SK-N-SH (cell line): ENCODE results near the gene ZFX. TPM values are rescaled to one million over a fixed set of nuclear protein-coding genes. Genes with fewer than 3 reads are reported as not detected.

ENCODE experiments used
- CTCF ChIA-PET: fragments of 300-600, 350-600 bp; formaldehyde crosslinking; extraction: SDS; loops from one replicate; lab custom pipeline; 2021; lab: Yijun Ruan, JAX
- POLR2A ChIA-PET: fragments of 350-600 bp; sonication (Branson Sonifier 250); formaldehyde crosslinking; extraction: SDS; loops from one replicate; lab custom pipeline; 2020; ENCODE audit warnings: antibody characterized with exemption, inconsistent platforms; lab: Yijun Ruan, JAX
- DNase-seq: peaks from one replicate; pipeline ENCODE4 v3.0.0; 2012
- H2AFZ ChIP-seq: fragments of 200-600 bp; sonication (generic); 2 replicates; pipeline ENCODE4 v1.8.1; 2016; ENCODE audit warnings: antibody characterized with exemption, mild to moderate bottlenecking, low read depth
- H3F3A ChIP-seq: fragments of 200-600 bp; sonication (generic); replicated peaks from 2 replicates; pipeline ENCODE3; 2016; ENCODE audit warnings: antibody characterized with exemption, mild to moderate bottlenecking; ENCODE audit not compliant: insufficient read depth
- H3K27ac ChIP-seq, 2 experiments: fragments of 200-500 bp in 1 of 2; fragments of 200-600 bp in 1 of 2; sonication (Bioruptor generic) in 1 of 2; sonication (generic), shearing (Covaris generic) in 1 of 2; 2 replicates each; pipeline versions ENCODE4 v1.5.1 to v1.6.1; 2014 to 2016; ENCODE audit warnings: low read depth in 2 of 2, inconsistent platforms in 1 of 2, low read length in 1 of 2, mild to moderate bottlenecking in 1 of 2, mixed read lengths in 1 of 2
- H3K27me3 ChIP-seq: fragments of 200-600 bp; sonication (generic), shearing (Covaris generic); 2 replicates; pipeline ENCODE4 v1.6.1; 2016; ENCODE audit warnings: mixed run types; ENCODE audit not compliant: insufficient read depth
- H3K36me3 ChIP-seq, 2 experiments: fragments of 200-500 bp in 1 of 2; fragments of 200-600 bp in 1 of 2; sonication (Bioruptor generic) in 1 of 2; sonication (generic) in 1 of 2; replicated peaks in 1 of 2; 2 replicates each; pipeline versions ENCODE3 to v1.5.1; 2014 to 2016; ENCODE audit warnings: low read length in 1 of 2, mild to moderate bottlenecking in 1 of 2; ENCODE audit not compliant: insufficient read depth in 2 of 2, control insufficient read depth in 1 of 2
- H3K4me1 ChIP-seq, 2 experiments: fragments of 200-500 bp in 1 of 2; fragments of 200-600 bp in 1 of 2; sonication (Bioruptor generic) in 1 of 2; sonication (generic), shearing (Covaris generic) in 1 of 2; 2 replicates each; pipeline versions ENCODE4 v1.5.1 to v1.6.1; 2014 to 2016; ENCODE audit warnings: low read depth in 1 of 2, low read length in 1 of 2, mixed run types in 1 of 2; ENCODE audit not compliant: insufficient read depth in 2 of 2, control insufficient read depth in 1 of 2
- H3K4me2 ChIP-seq: fragments of 200-600 bp; sonication (generic), shearing (Covaris generic); 2 replicates; pipeline ENCODE4 v1.6.1; 2017; ENCODE audit warnings: mixed run types
- H3K4me3 ChIP-seq, 2 experiments: fragments of 200-500 bp in 1 of 2; fragments of 200-600 bp in 1 of 2; sonication (Bioruptor generic) in 1 of 2; sonication (generic), shearing (Covaris generic) in 1 of 2; 2 replicates each; pipeline versions ENCODE4 v1.5.1 to v1.8.1; 2014 to 2016; ENCODE audit warnings: low read depth in 2 of 2, inconsistent platforms in 1 of 2, low read length in 1 of 2, mild to moderate bottlenecking in 1 of 2, mixed read lengths in 1 of 2, moderate library complexity in 1 of 2
- H3K79me2 ChIP-seq: fragments of 200-600 bp; sonication (generic); 2 replicates; pipeline ENCODE4 v1.8.1; 2017; ENCODE audit warnings: mild to moderate bottlenecking; ENCODE audit not compliant: insufficient read depth
- H3K9ac ChIP-seq: fragments of 200-600 bp; sonication (generic); 2 replicates; pipeline ENCODE4 v1.6.1; 2017; ENCODE audit warnings: mixed run types
- H3K9me2 ChIP-seq: fragments of 200-600 bp; sonication (generic); 2 replicates; pipeline ENCODE4 v1.6.1; 2017; ENCODE audit warnings: mixed run types
- H3K9me3 ChIP-seq: fragments of 200-600 bp; sonication (generic); 2 replicates; pipeline ENCODE4 v1.6.1; 2017; ENCODE audit warnings: mixed run types, mild to moderate bottlenecking, moderate library complexity
- H4K20me1 ChIP-seq: fragments of 200-600 bp; sonication (generic); 2 replicates; pipeline ENCODE4 v1.6.1; 2017; ENCODE audit warnings: mild to moderate bottlenecking, mixed run types; ENCODE audit not compliant: insufficient read depth
- CTCF ChIP-seq: fragments of 200-600 bp; sonication (generic); IDR thresholded peaks from 2 replicates; pipeline ENCODE4 v1.6.1; 2017; ENCODE audit warnings: antibody characterized with exemption, mild to moderate bottlenecking, moderate library complexity
- FOSL2 ChIP-seq: IDR thresholded peaks from 2 replicates; pipeline ENCODE4 v1.4.0; 2012; ENCODE audit warnings: low read depth, mild to moderate bottlenecking, moderate library complexity, borderline replicate concordance
- FOXM1 ChIP-seq: IDR thresholded peaks from 2 replicates; pipeline ENCODE4 v1.4.0; 2012; ENCODE audit warnings: low read depth, mild to moderate bottlenecking
- GABPA ChIP-seq: IDR thresholded peaks from 2 replicates; pipeline ENCODE4 v1.4.0; 2012; ENCODE audit warnings: low read depth, mild to moderate bottlenecking
- GATA2 ChIP-seq: sonication (generic); formaldehyde crosslinking; IDR thresholded peaks from 2 replicates; pipeline ENCODE4 v1.5.0; 2020; ENCODE audit warnings: mild to moderate bottlenecking, missing genetic modification reagents
- MXI1 ChIP-seq: IDR thresholded peaks from 2 replicates; pipeline ENCODE4 v1.6.1; 2012; ENCODE audit warnings: mild to moderate bottlenecking, low read depth, low read length, improper control_type of control experiment
- NFIC ChIP-seq: IDR thresholded peaks from 2 replicates; pipeline ENCODE4 v1.4.0; 2012; ENCODE audit warnings: borderline replicate concordance
- NRF1 ChIP-seq: IDR thresholded peaks from 2 replicates; pipeline ENCODE4 v1.6.1; 2012; ENCODE audit warnings: low read depth, mild to moderate bottlenecking, low read length
- PBX3 ChIP-seq: IDR thresholded peaks from 2 replicates; pipeline ENCODE4; 2012
- POLR2AphosphoS5 ChIP-seq: IDR thresholded peaks from 2 replicates; pipeline ENCODE4 v1.6.1; 2012; ENCODE audit warnings: low read depth, low read length
- RCOR1 ChIP-seq: fragments of 150-350 bp; IDR thresholded peaks from 2 replicates; pipeline ENCODE4 v1.6.1; 2017; ENCODE audit warnings: antibody characterized with exemption, low read length
- REST ChIP-seq: IDR thresholded peaks from 2 replicates; pipeline ENCODE4 v1.6.1; 2012; ENCODE audit warnings: mild to moderate bottlenecking, low read depth, low read length, moderate library complexity
- RXRA ChIP-seq: IDR thresholded peaks from 2 replicates; pipeline ENCODE4 v1.4.0; 2012; ENCODE audit warnings: low read depth, mild to moderate bottlenecking, borderline replicate concordance
- SIN3A ChIP-seq: IDR thresholded peaks from 2 replicates; pipeline ENCODE4 v1.6.1; 2012; ENCODE audit warnings: low read depth, mild to moderate bottlenecking, low read length, moderate library complexity, borderline replicate concordance
- TAF1 ChIP-seq: IDR thresholded peaks from 2 replicates; pipeline ENCODE4 v1.6.1; 2012; ENCODE audit warnings: low read depth, mild to moderate bottlenecking, low read length, moderate library complexity, borderline replicate concordance
- TCF12 ChIP-seq: IDR thresholded peaks from 2 replicates; pipeline ENCODE4 v1.4.0; 2012
- TEAD4 ChIP-seq: IDR thresholded peaks from 2 replicates; pipeline ENCODE4 v1.4.0; 2012; ENCODE audit warnings: mild to moderate bottlenecking, borderline replicate concordance; ENCODE audit not compliant: insufficient read depth
- USF1 ChIP-seq: IDR thresholded peaks from 2 replicates; pipeline ENCODE4 v1.4.0; 2012; ENCODE audit warnings: low read depth, borderline replicate concordance
- YY1 ChIP-seq: IDR thresholded peaks from 2 replicates; pipeline ENCODE4 v1.4.0; 2012; ENCODE audit warnings: low read depth, mild to moderate bottlenecking
- polyA plus RNA-seq, 3 experiments: library from polyadenylated mRNA; depleted of rRNA; stranded (reverse); fragments of >200 nt; gene quantifications; 2 replicates each; pipeline ENCODE4 v1.2.3, GENCODE V29; 2012

ZFX gene
- polyA plus RNA-seq, 1 of the 3 experiments (the other 2 are of a cell fraction), result 9.0 TPM

GRCh38 chrX:24231641-24232179, 82.2 kb downstream of the ZFX start (continued):
- TF ChIP-seq CTCF (no peak), SIN3A (no peak), NFIC (no peak)

GRCh38 chrX:24232796-24233195, 83.3 kb downstream of the ZFX start:
- TF ChIP-seq TAF1, result no peak
- TF ChIP-seq YY1, result no peak
- no peak for TF ChIP-seq GATA2 (CRISPR knock-in tag)
- TF ChIP-seq RCOR1, result no peak
- no peak for TF ChIP-seq REST
- no peak for TF ChIP-seq FOSL2
- no peak for TF ChIP-seq GABPA
- no peak for TF ChIP-seq FOXM1
- no peak for TF ChIP-seq RXRA
- TF ChIP-seq PBX3, result no peak
- TF ChIP-seq MXI1, result no peak
- TF ChIP-seq USF1, result no peak
- no peak for TF ChIP-seq TEAD4
- TF ChIP-seq POLR2AphosphoS5, result no peak
- no peak for TF ChIP-seq TCF12
- TF ChIP-seq NFIC, result no peak
- no peak for TF ChIP-seq NRF1
- no peak overlapping the region for H3K4me2 ChIP-seq
- POLR2A ChIA-PET, result no interaction called here
- H4K20me1 ChIP-seq, result no peaks in the 10 kb centered on the region
- no peak overlapping the region for H3K27ac ChIP-seq
- peaks cover 7% of the 10 kb centered on the region for H3F3A ChIP-seq
- H2AFZ ChIP-seq, result no peak overlapping the region
- no peaks in the 10 kb centered on the region for H3K9me2 ChIP-seq
- CTCF ChIA-PET, result interaction anchor here (0.7 to 2.6 kb wide), 3 partner anchors 9 to 306 kb away, joined by 3 to 7 read pairs (median 5); no protein-coding TSS in a partner anchor
- no peaks in the 10 kb centered on the region for H3K79me2 ChIP-seq
- H3K27me3 ChIP-seq, result no peaks in the 10 kb centered on the region; the same call in 1 of the 2 replicates
- no peaks in the 10 kb centered on the region for H3K9me3 ChIP-seq
- no peak overlapping the region for H3K9ac ChIP-seq
- no peaks in the 10 kb centered on the region for H3K36me3 ChIP-seq
- DNase-seq, result no peak
- H3K4me1 ChIP-seq, result no peaks in the 10 kb centered on the region
- no peak overlapping the region for H3K4me3 ChIP-seq
